HepG2 (cell line): Measurements from ENCODE around the gene MYO9A. TPM values are rescaled to one million over a fixed set of nuclear protein-coding genes. Genes with fewer than 3 reads are reported as not detected.

Source experiments
- ATAC-seq: fragments of 200-7000 bp; cut with Tn5 transposase; 3 replicates; pipeline ENCODE4 v1.9.1; 2020; ENCODE audit warnings: mild to moderate bottlenecking, moderate library complexity
- BruUV-seq: library from RNA; stranded (reverse); fragments of 400-500 nt; replicated peaks from 2 replicates; lab custom pipeline; 2021; lab: Mats Ljungman, UMichigan
- CTCF ChIA-PET: fragments of 300-600 bp; formaldehyde crosslinking; extraction: SDS; loops from one replicate; lab custom pipeline; 2021; ENCODE audit warnings: low total read pairs, inconsistent platforms, low intra/inter-chr PET ratio; lab: Yijun Ruan, JAX
- POLR2A ChIA-PET: fragments of 350-600 bp; sonication (Branson Sonifier 250); formaldehyde crosslinking; loops from one replicate; lab custom pipeline; 2020; ENCODE audit warnings: antibody characterized with exemption, inconsistent platforms; lab: Yijun Ruan, JAX
- DNase-seq: peaks from one replicate; pipeline ENCODE4 v3.0.0-alpha.2; 2015; ENCODE audit warnings: low spot score
- FAIRE-seq: peaks from 3 replicates; lab custom pipeline; 2011; peaks lifted over from hg19 to GRCh38; lab: Jason Lieb, UNC
- H2AFZ ChIP-seq: one replicate; pipeline ENCODE4 v1.6.1; 2011; ENCODE audit warnings: low read length, inconsistent platforms
- H3K27ac ChIP-seq: fragments of 300-600 bp; 3 replicates; pipeline ENCODE4 v1.8.0; 2011; ENCODE audit warnings: mixed run types, mild to moderate bottlenecking, mixed read lengths, low read length, inconsistent platforms; ENCODE audit not compliant: insufficient read depth; ENCODE audit errors: extremely low read length
- H3K27me3 ChIP-seq, 2 experiments: fragments of 200-600 bp in 1 of 2; 2 replicates in 1 of 2; 3 replicates in 1 of 2; pipeline versions ENCODE4 v1.6.0 to v1.8.0; 2011; ENCODE audit warnings: low read length in 2 of 2, mild to moderate bottlenecking in 2 of 2, moderate library complexity in 2 of 2, inconsistent platforms in 1 of 2; ENCODE audit not compliant: insufficient read depth in 2 of 2, control insufficient read depth in 1 of 2
- H3K36me3 ChIP-seq, 2 experiments: fragments of 200-600 bp in 1 of 2; replicated peaks in 1 of 2; 2 replicates in 1 of 2; 3 replicates in 1 of 2; pipeline versions ENCODE4 v1.5.1 to v1.8.0; 2011; ENCODE audit warnings: low read length in 2 of 2, inconsistent platforms in 1 of 2; ENCODE audit not compliant: insufficient read depth in 2 of 2, control insufficient read depth in 1 of 2
- H3K4me1 ChIP-seq: 2 replicates; pipeline ENCODE4 v1.5.1; 2012; ENCODE audit warnings: low read length, inconsistent platforms; ENCODE audit not compliant: insufficient read depth
- H3K4me2 ChIP-seq: 2 replicates; pipeline ENCODE4 v1.6.0; 2011; ENCODE audit warnings: low read depth, low read length, inconsistent platforms
- H3K4me3 ChIP-seq, 3 experiments: fragments of 200-600 bp in 1 of 3; sonication (generic), shearing (Covaris generic) in 1 of 3; replicated peaks in 1 of 3; 2 replicates each; pipeline ENCODE4 v1.5.1; 2011 to 2016; ENCODE audit warnings: low read length in 3 of 3, inconsistent platforms in 2 of 3, low read depth in 2 of 3, mild to moderate bottlenecking in 2 of 3, control low read depth in 1 of 3, mixed read lengths in 1 of 3; ENCODE audit not compliant: insufficient read depth in 1 of 3
- H3K79me2 ChIP-seq: one replicate; pipeline ENCODE4 v1.6.1; 2011; ENCODE audit warnings: low read length, inconsistent platforms; ENCODE audit not compliant: insufficient read depth
- H3K9ac ChIP-seq: 2 replicates; pipeline ENCODE4 v1.6.0; 2011; ENCODE audit warnings: mild to moderate bottlenecking, low read depth, low read length, inconsistent platforms; ENCODE audit not compliant: insufficient read depth
- H3K9me3 ChIP-seq: 2 replicates; pipeline ENCODE4 v1.5.1; 2012; ENCODE audit warnings: mild to moderate bottlenecking, low read length
- H4K20me1 ChIP-seq: 2 replicates; pipeline ENCODE4 v1.6.0; 2011; ENCODE audit warnings: inconsistent platforms, mild to moderate bottlenecking, low read length, moderate library complexity; ENCODE audit not compliant: insufficient read depth
- ZNF614 ChIP-seq: IDR thresholded peaks from 2 replicates; pipeline ENCODE4 v1.6.1; 2018; ENCODE audit warnings: missing biosample characterization, missing genetic modification reagents, inconsistent platforms, borderline replicate concordance
- WGBS: methylation state at CpG from one replicate; pipeline ENCODE4 v1.1.6; 2017; ENCODE audit warnings: low lambda C conversion rate; 5-methylcytosine and 5-hydroxymethylcytosine counted together
- in situ Hi-C: cut with HindIII; loops from 2 replicates; pipeline ENCODE4 v1.10.0; 2017; ENCODE audit warnings: low pct_unique_long_range_greater_than_20kb; ENCODE audit not compliant: extremely low pct_ligation_motif_present
- intact Hi-C: fragments of 100-400 bp; cut with micrococcal nuclease; formaldehyde crosslinking; loops from one replicate; pipeline ENCODE4 v1.10.0; 2022; ENCODE audit not compliant: unreplicated experiment
- polyA plus RNA-seq, 8 experiments: library from polyadenylated mRNA; depleted of rRNA in 3 of 8; stranded (reverse) in 7 of 8; unstranded in 1 of 8; fragments of >200 nt; fragmentation: Illumina TruSeq in 4 of 8; extraction: Trizol in 4 of 8; gene quantifications; 2 replicates each; pipeline versions ENCODE4 v1.2.1 to v1.2.3, GENCODE V29; 2011 to 2016; ENCODE audit warnings: low read depth in 4 of 8, missing spikeins in 1 of 8, mixed read lengths in 1 of 8; ENCODE audit not compliant: insufficient read depth in 1 of 8
- total RNA-seq, 5 experiments: library from RNA; depleted of rRNA; stranded (reverse); fragments of >200 nt; fragmentation: Illumina TruSeq; extraction: Trizol; gene quantifications; 2 replicates each; pipeline ENCODE4 v1.2.3, GENCODE V29; 2016; ENCODE audit warnings: low read depth in 1 of 5
- TF ChIP-seq, protein P1 (sequence below), 2 experiments: sonication (generic) in 1 of 2; formaldehyde crosslinking in 1 of 2; IDR thresholded peaks; 2 replicates each; pipeline versions ENCODE4 v1.4.0 to v1.6.1; 2016 to 2020; ENCODE audit warnings: borderline replicate concordance in 1 of 2, low read depth in 1 of 2, mild to moderate bottlenecking in 1 of 2, missing genetic modification reagents in 1 of 2

Gene MYO9A
- total and polyA plus RNA-seq, 2 of the 13 experiments (the other 11 are each of a cell fraction or from before 2014, with no cell fraction given): 4.8 to 15.3 TPM

DNA sequence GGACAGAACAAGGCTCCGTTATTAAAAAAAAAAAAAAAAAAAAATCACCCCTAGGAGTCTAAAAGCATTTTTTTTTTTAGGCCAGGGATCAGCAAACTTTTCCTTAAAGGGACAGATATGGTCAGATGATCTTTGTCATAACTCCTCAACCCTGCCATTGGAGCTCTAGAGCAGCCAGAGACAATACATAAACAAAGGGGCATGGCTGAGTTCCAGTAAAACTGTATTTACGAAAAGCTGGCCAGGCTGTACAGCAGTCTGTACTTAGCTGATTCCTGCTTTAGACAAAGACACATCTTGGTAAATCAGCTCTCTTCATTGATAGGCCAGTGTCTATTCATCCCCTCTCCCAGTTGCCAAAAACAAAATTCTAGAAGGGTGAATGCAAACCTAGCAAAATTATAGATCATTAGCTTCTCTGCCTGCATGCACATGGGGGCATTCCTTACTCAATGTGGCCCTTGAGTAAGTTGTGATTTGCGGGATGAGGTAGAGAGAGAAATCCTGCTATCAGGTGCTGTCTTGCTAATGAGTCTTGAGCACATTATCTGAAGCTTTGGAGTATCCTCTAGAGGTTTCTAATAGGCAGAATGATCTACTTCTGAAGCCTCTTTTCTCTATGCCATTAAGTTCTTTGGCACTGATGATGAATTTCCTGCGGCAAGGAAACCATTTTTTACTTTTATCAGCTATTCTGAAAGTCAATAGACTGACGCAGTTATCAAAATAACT lies 35.5 kb upstream of the MYO9A start:
- TF ChIP-seq ZNF614: no peak
- TF ChIP-seq, protein P1, sequence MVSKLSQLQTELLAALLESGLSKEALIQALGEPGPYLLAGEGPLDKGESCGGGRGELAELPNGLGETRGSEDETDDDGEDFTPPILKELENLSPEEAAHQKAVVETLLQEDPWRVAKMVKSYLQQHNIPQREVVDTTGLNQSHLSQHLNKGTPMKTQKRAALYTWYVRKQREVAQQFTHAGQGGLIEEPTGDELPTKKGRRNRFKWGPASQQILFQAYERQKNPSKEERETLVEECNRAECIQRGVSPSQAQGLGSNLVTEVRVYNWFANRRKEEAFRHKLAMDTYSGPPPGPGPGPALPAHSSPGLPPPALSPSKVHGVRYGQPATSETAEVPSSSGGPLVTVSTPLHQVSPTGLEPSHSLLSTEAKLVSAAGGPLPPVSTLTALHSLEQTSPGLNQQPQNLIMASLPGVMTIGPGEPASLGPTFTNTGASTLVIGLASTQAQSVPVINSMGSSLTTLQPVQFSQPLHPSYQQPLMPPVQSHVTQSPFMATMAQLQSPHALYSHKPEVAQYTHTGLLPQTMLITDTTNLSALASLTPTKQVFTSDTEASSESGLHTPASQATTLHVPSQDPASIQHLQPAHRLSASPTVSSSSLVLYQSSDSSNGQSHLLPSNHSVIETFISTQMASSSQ (IDR thresholded peaks at IDR 0.05; ENCODE audit: low read depth): no peak
- TF ChIP-seq, protein P1 (CRISPR knock-in tag; IDR thresholded peaks at IDR 0.05; ENCODE audit: borderline replicate concordance): no peak
- H3K4me1 ChIP-seq: peaks cover 11% of the 10 kb centered on the region
- ChIA-PET POLR2A (interaction anchor here (0.7 kb wide), 1 partner anchor 9 kb away, joined by 3 read pairs; no protein-coding TSS in a partner anchor), CTCF (no interaction called here)
- peaks cover 0 to 14% of the 10 kb centered on the region in 2 experiments; a peak in 2 of 5 replicates for H3K27me3 ChIP-seq
- no peaks in the 10 kb centered on the region for H3K9me3 ChIP-seq
- H3K4me2 ChIP-seq: no peak overlapping the region
- in situ Hi-C loops: loop anchor here (10.0 kb wide), 1 partner anchor 409 kb away; no protein-coding TSS in a partner anchor
- H3K9ac ChIP-seq: no peak overlapping the region
- BruUV-seq: no TSS peak
- no peak overlapping the region for H3K27ac ChIP-seq
- H4K20me1 ChIP-seq: no peaks in the 10 kb centered on the region
- ATAC-seq: no peak
- WGBS: 60% methylated on average over 5 of the region's 5 CpGs
- no peak for FAIRE-seq
- H3K4me3 ChIP-seq: no peak overlapping the region
- no peak for DNase-seq
- H2AFZ ChIP-seq: no peak overlapping the region
- intact Hi-C loops: no loop called here
- no peaks in the 10 kb centered on the region for H3K79me2 ChIP-seq
- H3K36me3 ChIP-seq: no peaks in the 10 kb centered on the region
